Endodermal cell (in vitro differentiated cells): Measurements from ENCODE around the gene PLPP6. TPM values are rescaled to one million over a fixed set of nuclear protein-coding genes. Genes with fewer than 3 reads are reported as not detected.

Source experiments
- DNase-seq: peaks from one replicate; pipeline ENCODE4 v3.0.0-alpha.2; 2017
- H3K27ac ChIP-seq: 2 replicates; pipeline ENCODE4 v1.5.1; 2013; ENCODE audit warnings: mild to moderate bottlenecking, low read depth, low read length, moderate library complexity
- H3K27me3 ChIP-seq: 2 replicates; pipeline ENCODE4 v1.6.1; 2013; ENCODE audit warnings: mild to moderate bottlenecking, low read length, moderate library complexity; ENCODE audit not compliant: insufficient read depth, control insufficient read depth, poor library complexity, severe bottlenecking
- H3K36me3 ChIP-seq: 2 replicates; pipeline ENCODE4 v1.7.0; 2013; ENCODE audit warnings: mild to moderate bottlenecking, low read length, moderate library complexity; ENCODE audit not compliant: control insufficient read depth, insufficient read depth
- H3K4me1 ChIP-seq: one replicate; pipeline ENCODE4 v1.7.0; 2013; ENCODE audit warnings: low read length; ENCODE audit not compliant: control insufficient read depth, insufficient read depth
- H3K4me3 ChIP-seq: 2 replicates; pipeline ENCODE4 v1.5.1; 2013; ENCODE audit warnings: mild to moderate bottlenecking, low read length, moderate library complexity
- H3K9ac ChIP-seq: 2 replicates; pipeline ENCODE4 v1.6.1; 2013; ENCODE audit warnings: mild to moderate bottlenecking, low read length, moderate library complexity; ENCODE audit not compliant: poor library complexity, severe bottlenecking; ENCODE audit errors: extremely low read depth
- H3K9me3 ChIP-seq: 2 replicates; pipeline ENCODE4 v1.6.1; 2013; ENCODE audit warnings: mild to moderate bottlenecking, low read length, moderate library complexity; ENCODE audit not compliant: control insufficient read depth
- H3K27ac Mint-ChIP-seq: 2 replicates; pipeline ENCODE4 v1.8.0; 2020; ENCODE audit warnings: mixed read lengths
- H3K27me3 Mint-ChIP-seq: 2 replicates; pipeline ENCODE4 v1.8.0; 2021; ENCODE audit warnings: mild to moderate bottlenecking, mixed read lengths; ENCODE audit not compliant: insufficient read depth
- H3K36me3 Mint-ChIP-seq: 2 replicates; pipeline ENCODE4 v1.8.0; 2020; ENCODE audit warnings: low read depth, mixed read lengths
- H3K4me1 Mint-ChIP-seq: 2 replicates; pipeline ENCODE4 v1.8.0; 2020; ENCODE audit warnings: mixed read lengths
- H3K4me3 Mint-ChIP-seq: 2 replicates; pipeline ENCODE4 v1.8.0; 2020; ENCODE audit warnings: mild to moderate bottlenecking, moderate library complexity, mixed read lengths
- H3K9me3 Mint-ChIP-seq: 2 replicates; pipeline ENCODE4 v1.8.0; 2020; ENCODE audit warnings: mild to moderate bottlenecking, mixed read lengths
- CTCF ChIP-seq: fragments of 200-600 bp; sonication (generic); conservative IDR thresholded peaks from 2 replicates; pipeline ENCODE4 v1.5.0; 2021; ENCODE audit warnings: antibody characterized with exemption, mild to moderate bottlenecking
- WGBS, 2 experiments: methylation state at CpG; one replicate each; pipeline versions ENCODE4 v1.1.5 to v1.1.7; 2013; ENCODE audit warnings: missing lambda C conversion rate in 2 of 2, mixed read lengths in 1 of 2; ENCODE audit not compliant: insufficient coverage in 1 of 2, insufficient read length in 1 of 2; 5-methylcytosine and 5-hydroxymethylcytosine counted together
- total RNA-seq, 2 donors: library from RNA; stranded (reverse); fragmentation: NEBNext Ultra II Directional in 1 of 2; extraction: Animal tissue kit (Norgen Biotek cat#: 25700) in 1 of 2; gene quantifications; 2 replicates in 1 of 2; 3 replicates in 1 of 2; pipeline ENCODE4 v1.2.1, GENCODE V29; 2021

PLPP6 gene
- total RNA-seq, 2 donors from 2014 or later, result 13.1 to 19.6 TPM

GRCh38 chr9:4700932-4701331, 38.8 kb downstream of the PLPP6 start:
- WGBS, 2 experiments, result 92% methylated on average over 2 of the region's 2 CpGs; no CpG with 5 or more reads in 1 of the 2 experiments
- Histone ChIP-seq H3K27ac (no peak overlapping the region), H3K27me3 (no peaks in the 10 kb centered on the region), H3K4me1 (no peaks in the 10 kb centered on the region), H3K9ac (no peak overlapping the region), H3K4me3 (no peak overlapping the region), H3K36me3 (peaks cover 77% of the 10 kb centered on the region), H3K9me3 (no peaks in the 10 kb centered on the region)
- H3K36me3 Mint-ChIP-seq, result peaks cover 48% of the 10 kb centered on the region
- DNase-seq, result no peak
- H3K4me1 Mint-ChIP-seq, result peaks cover 4% of the 10 kb centered on the region
- H3K27ac Mint-ChIP-seq, result no peak overlapping the region
- no peak overlapping the region for H3K4me3 Mint-ChIP-seq
- no peaks in the 10 kb centered on the region for H3K9me3 Mint-ChIP-seq
- no peaks in the 10 kb centered on the region for H3K27me3 Mint-ChIP-seq
- TF ChIP-seq CTCF, result no peak

- Histone ChIP-seq H3K9me3 (no peaks in the 10 kb centered on the region), H3K4me1 (no peaks in the 10 kb centered on the region), H3K36me3 (peaks cover 78% of the 10 kb centered on the region), H3K9ac (no peak overlapping the region), H3K27me3 (no peaks in the 10 kb centered on the region), H3K4me3 (no peak overlapping the region), H3K27ac (no peak overlapping the region)
- TF ChIP-seq CTCF, result no peak
- no peak overlapping the region for H3K4me3 Mint-ChIP-seq
- DNase-seq, result no peak
- WGBS, 2 experiments, result 100% methylated on average over 1 of the region's 1 CpG
- no peak overlapping the region for H3K27ac Mint-ChIP-seq
- peaks cover 49% of the 10 kb centered on the region for H3K36me3 Mint-ChIP-seq
- H3K27me3 Mint-ChIP-seq, result no peaks in the 10 kb centered on the region
- H3K4me1 Mint-ChIP-seq, result peaks cover 4% of the 10 kb centered on the region
- H3K9me3 Mint-ChIP-seq, result no peaks in the 10 kb centered on the region
Observed at GRCh38 chr9:4701526-4701925, 39.4 kb downstream of the PLPP6 start.

- no peak for TF ChIP-seq CTCF
- no peaks in the 10 kb centered on the region for H3K4me1 ChIP-seq
- H3K9ac ChIP-seq, result no peak overlapping the region
- H3K27me3 ChIP-seq, result no peaks in the 10 kb centered on the region
- H3K4me1 Mint-ChIP-seq, result peaks cover 4% of the 10 kb centered on the region
- no peak overlapping the region for H3K4me3 Mint-ChIP-seq
- no peaks in the 10 kb centered on the region for H3K27me3 Mint-ChIP-seq
- H3K36me3 ChIP-seq, result peaks cover 77% of the 10 kb centered on the region
- H3K9me3 Mint-ChIP-seq, result no peaks in the 10 kb centered on the region
- peaks cover 49% of the 10 kb centered on the region for H3K36me3 Mint-ChIP-seq
- no peak overlapping the region for H3K27ac Mint-ChIP-seq
- no peak overlapping the region for H3K4me3 ChIP-seq
- 84 to 96% methylated on average over 2 of the region's 2 CpGs for whole genome bisulfite sequencing, 2 experiments
- no peak for DNase-seq
- no peak overlapping the region for H3K27ac ChIP-seq
- H3K9me3 ChIP-seq, result no peaks in the 10 kb centered on the region
Observed at GRCh38 chr9:4704129-4704528, 42.0 kb downstream of the PLPP6 start.
